HUDEP-2 (cell line): ENCODE results near the gene MIDN.

Experiments
- DNase-seq, 76 experiments: peaks; one replicate each; lab custom pipeline; 2025; ENCODE audit not compliant: unreplicated experiment in 76 of 76; lab: John Stamatoyannopoulos, UW

Gene MIDN

DNA sequence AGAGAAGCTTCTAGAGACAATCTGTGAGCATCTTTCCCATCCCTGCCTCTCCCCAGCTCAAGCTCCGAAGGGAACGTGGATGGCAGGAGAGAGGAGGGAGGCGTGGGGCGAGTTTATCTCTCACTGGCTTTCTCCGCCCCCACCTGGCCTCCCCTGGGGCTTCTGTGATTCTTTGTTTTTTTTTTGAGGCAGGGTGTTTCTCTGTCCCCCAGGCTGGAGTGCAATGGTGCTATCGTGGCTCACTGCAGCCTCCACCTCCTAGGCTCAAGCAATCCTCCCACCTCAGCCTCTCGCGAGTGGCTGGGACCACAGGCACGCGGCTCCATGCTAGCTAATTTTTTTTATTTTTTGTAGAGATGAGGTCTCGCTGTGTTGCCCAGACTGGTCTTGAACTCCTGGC lies 60.3 kb downstream of the MIDN start:
- no peak for DNase-seq
